ENCODE results near the gene GCAT.

DNA sequence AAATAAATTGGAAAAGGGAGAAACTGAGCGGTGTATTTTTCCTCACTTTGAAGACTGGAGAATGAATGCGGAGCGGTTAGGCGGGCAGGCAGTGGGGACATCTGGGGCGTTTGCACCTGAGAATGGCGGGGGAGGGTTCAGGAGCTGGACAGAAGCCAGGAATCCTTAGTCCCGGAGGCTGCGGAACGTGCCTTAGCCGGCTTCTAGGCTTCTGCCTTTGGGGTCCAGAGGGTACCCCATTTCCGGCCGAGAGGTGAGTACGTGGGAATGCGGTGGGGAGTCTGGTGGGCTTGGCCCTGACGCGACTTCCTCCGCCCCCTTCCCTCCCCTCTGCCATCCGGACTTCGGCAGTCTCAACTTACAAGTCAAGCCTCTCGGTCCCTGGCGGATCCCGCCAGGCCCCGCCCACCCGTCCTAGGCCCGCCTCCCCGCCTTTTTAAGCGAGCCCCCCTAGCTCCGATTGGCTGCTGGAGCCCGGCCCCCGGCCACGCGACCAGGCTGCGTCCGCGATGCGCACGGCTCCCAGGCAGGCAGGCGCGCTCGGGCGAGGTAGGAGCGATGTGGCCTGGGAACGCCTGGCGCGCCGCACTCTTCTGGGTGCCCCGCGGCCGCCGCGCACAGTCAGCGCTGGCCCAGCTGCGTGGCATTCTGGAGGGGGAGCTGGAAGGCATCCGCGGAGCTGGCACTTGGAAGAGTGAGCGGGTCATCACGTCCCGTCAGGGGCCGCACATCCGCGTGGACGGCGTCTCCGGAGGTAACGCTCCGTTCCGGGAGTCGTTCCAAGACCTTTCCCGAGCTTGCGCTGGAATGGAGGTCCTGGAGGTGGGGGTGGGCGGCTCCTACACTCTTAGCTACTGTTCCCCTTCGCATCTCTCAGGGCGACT is at the start of gene GCAT:
- TF ChIP-seq, protein P1, sequence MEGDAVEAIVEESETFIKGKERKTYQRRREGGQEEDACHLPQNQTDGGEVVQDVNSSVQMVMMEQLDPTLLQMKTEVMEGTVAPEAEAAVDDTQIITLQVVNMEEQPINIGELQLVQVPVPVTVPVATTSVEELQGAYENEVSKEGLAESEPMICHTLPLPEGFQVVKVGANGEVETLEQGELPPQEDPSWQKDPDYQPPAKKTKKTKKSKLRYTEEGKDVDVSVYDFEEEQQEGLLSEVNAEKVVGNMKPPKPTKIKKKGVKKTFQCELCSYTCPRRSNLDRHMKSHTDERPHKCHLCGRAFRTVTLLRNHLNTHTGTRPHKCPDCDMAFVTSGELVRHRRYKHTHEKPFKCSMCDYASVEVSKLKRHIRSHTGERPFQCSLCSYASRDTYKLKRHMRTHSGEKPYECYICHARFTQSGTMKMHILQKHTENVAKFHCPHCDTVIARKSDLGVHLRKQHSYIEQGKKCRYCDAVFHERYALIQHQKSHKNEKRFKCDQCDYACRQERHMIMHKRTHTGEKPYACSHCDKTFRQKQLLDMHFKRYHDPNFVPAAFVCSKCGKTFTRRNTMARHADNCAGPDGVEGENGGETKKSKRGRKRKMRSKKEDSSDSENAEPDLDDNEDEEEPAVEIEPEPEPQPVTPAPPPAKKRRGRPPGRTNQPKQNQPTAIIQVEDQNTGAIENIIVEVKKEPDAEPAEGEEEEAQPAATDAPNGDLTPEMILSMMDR (IDR thresholded peaks at IDR 0.05) = no peak
- TF ChIP-seq POLR2AphosphoS5 (IDR thresholded peaks at IDR 0.05) (peak in 1 of 3 donors; percentile 23), EP300 (IDR thresholded peaks at IDR 0.05) (no peak)
